Cardiac fibroblast (primary cell): ENCODE data around the gene PRDM5.

Experiments
- DNase-seq, 2 donors: peaks; one replicate each; pipeline versions ENCODE4 v3.0.0 to v3.0.0-alpha.2; 2010; ENCODE audit warnings: low read depth in 2 of 2
- H3K4me3 ChIP-seq, 2 donors: replicated peaks in 1 of 2; 1 replicate in 1 of 2; 2 replicates in 1 of 2; pipeline ENCODE4 v1.5.1; 2011; ENCODE audit warnings: low read depth in 2 of 2, low read length in 2 of 2, mild to moderate bottlenecking in 2 of 2, moderate library complexity in 1 of 2
- TF ChIP-seq, protein P1 (sequence below): IDR thresholded peaks from one replicate; pipeline ENCODE4 v1.5.1; 2011; ENCODE audit warnings: low read depth, mild to moderate bottlenecking, low read length, inconsistent platforms

Gene PRDM5

DNA sequence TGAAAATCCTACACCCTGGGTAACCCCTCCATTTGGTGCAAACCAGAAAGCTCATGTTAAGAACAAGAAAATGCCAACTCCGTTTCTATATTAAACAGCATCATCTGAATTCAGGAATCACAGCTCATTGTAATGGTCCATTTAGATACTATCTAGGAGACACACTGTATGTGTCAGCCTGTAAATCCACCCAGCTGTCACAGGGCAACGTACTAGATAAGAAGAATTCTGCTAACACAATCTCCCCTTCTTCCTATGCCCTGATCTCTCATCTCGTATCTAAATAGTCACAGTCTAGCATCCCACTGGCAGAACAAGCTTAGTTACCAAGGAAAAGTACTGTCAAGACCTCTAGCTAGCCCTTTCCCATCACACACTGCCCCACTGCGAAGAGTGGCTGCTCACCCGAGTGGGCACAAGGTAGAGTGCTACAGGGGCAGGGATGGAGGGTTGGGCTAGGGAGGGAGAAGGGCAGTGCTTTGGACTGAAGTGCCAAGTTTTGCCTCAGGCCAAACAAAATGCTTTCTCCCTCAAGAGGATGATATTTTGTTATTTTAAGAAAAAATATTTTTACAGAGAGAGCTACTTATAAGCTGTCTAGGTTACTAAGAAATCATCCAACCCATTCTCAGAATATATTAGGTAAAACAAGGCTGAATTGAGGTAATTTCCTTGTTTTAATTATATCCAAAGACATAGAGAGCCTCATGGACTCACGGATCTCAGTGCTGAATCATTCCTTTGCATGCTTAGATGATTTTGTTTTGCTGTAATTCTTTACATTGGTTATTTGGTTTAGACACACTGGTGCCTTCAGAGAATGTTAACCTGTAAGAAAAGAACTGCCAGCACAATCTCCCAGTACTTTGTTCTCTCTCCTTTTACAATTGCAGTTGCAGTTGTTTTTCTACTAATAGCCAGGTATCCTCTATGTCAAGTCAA, 196.6 kb downstream of the PRDM5 start:
- TF ChIP-seq, protein P1, sequence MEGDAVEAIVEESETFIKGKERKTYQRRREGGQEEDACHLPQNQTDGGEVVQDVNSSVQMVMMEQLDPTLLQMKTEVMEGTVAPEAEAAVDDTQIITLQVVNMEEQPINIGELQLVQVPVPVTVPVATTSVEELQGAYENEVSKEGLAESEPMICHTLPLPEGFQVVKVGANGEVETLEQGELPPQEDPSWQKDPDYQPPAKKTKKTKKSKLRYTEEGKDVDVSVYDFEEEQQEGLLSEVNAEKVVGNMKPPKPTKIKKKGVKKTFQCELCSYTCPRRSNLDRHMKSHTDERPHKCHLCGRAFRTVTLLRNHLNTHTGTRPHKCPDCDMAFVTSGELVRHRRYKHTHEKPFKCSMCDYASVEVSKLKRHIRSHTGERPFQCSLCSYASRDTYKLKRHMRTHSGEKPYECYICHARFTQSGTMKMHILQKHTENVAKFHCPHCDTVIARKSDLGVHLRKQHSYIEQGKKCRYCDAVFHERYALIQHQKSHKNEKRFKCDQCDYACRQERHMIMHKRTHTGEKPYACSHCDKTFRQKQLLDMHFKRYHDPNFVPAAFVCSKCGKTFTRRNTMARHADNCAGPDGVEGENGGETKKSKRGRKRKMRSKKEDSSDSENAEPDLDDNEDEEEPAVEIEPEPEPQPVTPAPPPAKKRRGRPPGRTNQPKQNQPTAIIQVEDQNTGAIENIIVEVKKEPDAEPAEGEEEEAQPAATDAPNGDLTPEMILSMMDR = no peak
- no peak for DNase-seq

DNA sequence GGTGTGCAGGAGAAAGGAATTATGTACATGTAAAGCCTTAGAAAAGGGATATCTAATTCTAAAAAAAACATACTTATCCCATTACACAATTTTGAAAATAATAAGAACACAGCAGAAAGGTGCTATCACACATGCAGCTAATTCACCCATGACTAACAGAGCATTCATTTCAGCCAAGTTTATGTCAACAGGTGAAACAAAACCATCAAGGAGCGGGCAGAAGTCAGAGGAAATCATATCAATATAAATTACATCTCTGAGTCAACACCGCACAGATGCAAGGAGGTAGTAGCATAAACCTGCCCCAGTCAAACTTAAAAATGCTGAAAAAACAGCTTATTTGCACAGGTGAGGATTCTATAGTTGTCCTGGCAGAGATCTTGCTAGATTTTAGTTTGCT, 197.9 kb downstream of the PRDM5 start:
- TF ChIP-seq, protein P1 = no peak
- H3K4me3 ChIP-seq = no peak overlapping the region
- DNase-seq = no peak

More for the DNA sequence above, 196.6 kb downstream of the PRDM5 start:
- H3K4me3 ChIP-seq = no peak overlapping the region

DNA sequence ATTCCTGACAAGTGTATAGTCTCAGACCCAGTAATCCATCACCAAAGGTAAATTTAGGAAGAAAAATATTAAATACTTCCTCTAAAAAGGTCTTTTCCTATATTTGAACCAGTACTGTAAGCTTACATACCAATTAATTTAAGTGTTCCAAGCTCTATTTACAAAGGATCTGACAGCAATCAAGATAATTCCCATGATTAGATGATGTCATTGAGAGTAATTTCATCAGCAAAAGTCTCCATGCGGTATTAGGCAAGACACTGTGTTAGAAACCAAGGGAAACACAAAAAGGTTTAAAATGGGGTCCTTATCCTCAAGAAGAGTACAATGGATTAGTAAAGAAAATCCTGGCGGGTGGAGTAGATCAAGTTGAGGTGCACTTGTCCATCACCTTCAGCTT, 198.5 kb downstream of the PRDM5 start:
- peak in 1 of 2 donors; percentile 9 for DNase-seq
- H3K4me3 ChIP-seq = no peak overlapping the region
- TF ChIP-seq, protein P1 = no peak

DNA sequence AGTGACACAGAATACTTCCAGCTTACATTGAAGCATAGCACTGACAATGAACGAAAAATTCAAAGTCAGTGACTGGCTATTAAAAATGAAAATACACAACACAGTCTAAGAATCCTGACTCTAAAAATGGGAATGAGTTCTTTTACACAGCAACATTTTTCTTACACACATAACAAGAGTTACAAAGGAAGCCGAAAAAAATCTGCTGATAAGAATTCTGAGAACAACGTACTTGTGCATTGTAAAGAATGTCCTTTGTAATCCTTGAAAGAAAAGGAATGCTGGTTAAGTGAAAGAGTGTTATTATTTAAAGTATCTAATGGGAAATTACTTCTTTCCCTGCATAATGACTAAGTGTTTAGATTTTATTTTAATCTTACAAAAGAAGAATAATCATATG, 199.4 kb downstream of the PRDM5 start:
- peak in 1 of 2 donors; percentile 59 for DNase-seq
- TF ChIP-seq, protein P1 = no peak
- H3K4me3 ChIP-seq = no peak overlapping the region

DNA sequence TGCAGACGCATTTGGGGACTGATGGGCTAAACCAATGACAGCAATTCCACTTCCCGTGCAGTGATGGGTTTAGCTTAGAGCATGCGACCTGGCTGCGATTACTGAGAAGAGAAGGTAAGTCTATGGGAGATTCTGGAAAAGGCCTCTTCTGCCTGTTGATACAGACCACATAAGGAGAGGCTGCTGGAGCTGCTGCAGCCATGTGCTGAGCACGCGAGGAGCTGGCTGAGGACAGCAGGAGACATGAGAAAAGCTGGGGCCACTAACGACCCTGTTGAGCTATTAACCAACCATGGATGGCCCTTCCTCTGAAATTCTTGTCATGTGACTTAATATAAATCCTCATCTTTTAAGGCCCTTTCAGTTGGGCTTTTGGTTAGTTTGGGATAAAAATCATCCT, 199.9 kb downstream of the PRDM5 start:
- no peak for DNase-seq
- no peak overlapping the region for H3K4me3 ChIP-seq
- TF ChIP-seq, protein P1 = no peak

DNA sequence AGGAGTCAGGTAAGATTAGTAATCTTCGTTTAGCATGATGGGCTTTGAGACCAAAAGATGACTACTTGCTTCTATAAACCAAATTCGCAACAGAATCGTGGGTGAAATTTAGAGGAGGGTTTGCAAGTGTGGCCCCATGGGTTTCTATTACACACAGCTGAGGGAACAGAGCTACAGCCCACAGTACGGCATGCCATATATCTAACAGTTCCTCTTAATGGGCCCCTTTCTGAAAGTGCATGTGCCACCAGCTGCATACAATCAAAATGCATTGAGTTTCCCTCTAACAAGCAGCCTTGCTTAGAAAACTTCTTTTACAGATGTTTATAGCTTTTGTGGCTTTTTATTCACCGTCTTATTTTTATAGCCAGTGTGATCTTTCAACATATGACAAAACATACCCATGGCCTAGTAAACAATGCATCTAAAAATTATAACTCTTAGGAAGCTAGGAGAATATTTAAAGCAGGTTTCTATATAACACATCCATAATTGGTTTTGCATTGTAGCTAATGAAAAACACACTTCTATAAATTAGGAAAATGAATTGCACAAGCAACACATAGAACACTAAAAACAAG, 202.1 kb downstream of the PRDM5 start:
- TF ChIP-seq, protein P1 = no peak
- no peak for DNase-seq
- H3K4me3 ChIP-seq = no peak overlapping the region
